Measurements from ENCODE around the gene CCRL2. TPM values are rescaled to one million over a fixed set of nuclear protein-coding genes. Genes with fewer than 3 reads are reported as not detected.

The CCRL2 gene
- total and polyA plus RNA-seq, 11 donors = 0.70 to 8.1 (median 1.7) TPM

DNA sequence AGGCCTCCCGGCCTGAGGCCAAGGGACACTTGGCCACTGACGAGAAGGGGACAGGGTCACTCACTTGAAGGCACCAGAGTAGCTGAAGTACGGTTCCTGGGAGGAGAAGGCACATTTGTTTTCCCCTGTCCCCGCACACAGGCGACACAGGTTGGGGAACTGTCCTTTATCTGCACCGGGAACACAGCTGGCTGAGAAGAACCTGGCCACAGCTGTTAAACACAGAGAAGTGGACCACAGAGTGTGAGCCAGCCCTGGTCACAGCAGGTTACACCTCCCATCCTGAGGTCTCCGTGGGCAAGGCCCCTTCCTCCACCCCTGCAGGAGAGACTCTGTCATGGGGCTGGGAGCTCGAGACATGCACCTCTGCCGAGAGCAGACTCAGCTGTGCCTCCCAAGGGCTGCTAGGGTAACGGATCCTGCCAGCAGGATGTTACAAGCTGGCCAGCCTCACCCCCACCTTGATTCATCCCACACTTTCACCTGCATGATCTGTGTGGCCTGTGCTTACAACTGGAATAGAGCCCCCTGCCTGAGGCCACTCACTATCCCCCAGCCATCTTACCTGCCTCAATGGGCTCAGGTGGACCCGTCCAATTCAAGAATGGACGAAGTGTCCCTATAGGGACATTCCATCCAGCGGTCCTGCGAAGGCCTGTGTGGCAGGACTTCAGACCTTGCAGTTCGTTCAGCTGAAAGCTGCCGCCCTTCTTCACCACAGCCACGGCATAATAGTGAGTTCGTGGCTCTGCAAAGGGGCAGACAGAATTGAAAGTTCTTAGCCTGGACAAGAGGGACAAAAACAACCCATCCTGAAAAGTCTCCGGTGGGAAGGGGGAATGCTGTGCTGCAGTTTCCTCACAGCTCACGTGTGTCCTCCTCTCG lies 48.4 kb downstream of the CCRL2 start:
- intact Hi-C loops (cut with DNase I) = no loop called here
- H3K27ac ChIP-seq = no peak overlapping the region
- WGBS, 4 donors = 88 to 92% (median 89%) methylated on average over 21 of the region's 21 CpGs
- H3K4me3 ChIP-seq = no peak overlapping the region
- TF ChIP-seq, protein P1, sequence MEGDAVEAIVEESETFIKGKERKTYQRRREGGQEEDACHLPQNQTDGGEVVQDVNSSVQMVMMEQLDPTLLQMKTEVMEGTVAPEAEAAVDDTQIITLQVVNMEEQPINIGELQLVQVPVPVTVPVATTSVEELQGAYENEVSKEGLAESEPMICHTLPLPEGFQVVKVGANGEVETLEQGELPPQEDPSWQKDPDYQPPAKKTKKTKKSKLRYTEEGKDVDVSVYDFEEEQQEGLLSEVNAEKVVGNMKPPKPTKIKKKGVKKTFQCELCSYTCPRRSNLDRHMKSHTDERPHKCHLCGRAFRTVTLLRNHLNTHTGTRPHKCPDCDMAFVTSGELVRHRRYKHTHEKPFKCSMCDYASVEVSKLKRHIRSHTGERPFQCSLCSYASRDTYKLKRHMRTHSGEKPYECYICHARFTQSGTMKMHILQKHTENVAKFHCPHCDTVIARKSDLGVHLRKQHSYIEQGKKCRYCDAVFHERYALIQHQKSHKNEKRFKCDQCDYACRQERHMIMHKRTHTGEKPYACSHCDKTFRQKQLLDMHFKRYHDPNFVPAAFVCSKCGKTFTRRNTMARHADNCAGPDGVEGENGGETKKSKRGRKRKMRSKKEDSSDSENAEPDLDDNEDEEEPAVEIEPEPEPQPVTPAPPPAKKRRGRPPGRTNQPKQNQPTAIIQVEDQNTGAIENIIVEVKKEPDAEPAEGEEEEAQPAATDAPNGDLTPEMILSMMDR (IDR thresholded peaks at IDR 0.05) = no peak
- TF ChIP-seq POLR2A (IDR thresholded peaks at IDR 0.05) = no peak
- DNase-seq (no peak), ATAC-seq (no peak)
- H3K4me1 ChIP-seq = peaks cover 0 to 1% (median 0%) of the 10 kb centered on the region in 12 donors
- no peaks in the 10 kb centered on the region for H3K27me3 ChIP-seq
- H3K36me3 ChIP-seq = peaks cover 0 to 5% (median 0%) of the 10 kb centered on the region in 9 donors
- no peaks in the 10 kb centered on the region for H3K9me3 ChIP-seq

GRCh38 chr3:46456118-46456517 lies 49.1 kb downstream of the CCRL2 start:
- Histone ChIP-seq H3K4me3 (no peak overlapping the region), H3K27me3 (no peaks in the 10 kb centered on the region), H3K27ac (no peak overlapping the region), H3K9me3 (peaks cover 0 to 6% (median 0%) of the 10 kb centered on the region in 12 donors), H3K4me1 (no peaks in the 10 kb centered on the region), H3K36me3 (peaks cover 0 to 5% (median 0%) of the 10 kb centered on the region in 9 donors)
- intact Hi-C loops (cut with DNase I) = no loop called here
- ATAC-seq (no peak), DNase-seq (no peak)
- WGBS, 4 donors = 91 to 95% (median 93%) methylated on average over 14 of the region's 14 CpGs
- TF ChIP-seq POLR2A (IDR thresholded peaks at IDR 0.05) = no peak
- TF ChIP-seq, protein P1 (IDR thresholded peaks at IDR 0.05) = no peak

Other genes starting within 250 kb of the CCRL2 start
- 10 to 100 TPM in 2 of 9 donors, 1 to 10 TPM in 7; 1.2 to 52.6 (median 2.4) TPM for gene CCR1, start 198.9 kb upstream of the CCRL2 start, total RNA-seq
- gene CCR1, start 198.9 kb upstream of the CCRL2 start, polyA plus RNA-seq = 1 to 10 TPM in 1 of 2 donors, under 1 TPM in 1; 0.61 to 1.6 TPM
- under 1 TPM in 2 of 9 donors, not detected in 7; 0.20 to 0.27 TPM for gene CCR3, start 164.8 kb upstream of the CCRL2 start, total RNA-seq
- gene CCR3, start 164.8 kb upstream of the CCRL2 start, polyA plus RNA-seq = not detected
- 10 to 100 TPM in 1 of 9 donors, 1 to 10 TPM in 3, under 1 TPM in 5; 0.35 to 10.5 (median 0.94) TPM for gene CCR2, start 53.1 kb upstream of the CCRL2 start, total RNA-seq
- gene CCR2, start 53.1 kb upstream of the CCRL2 start, polyA plus RNA-seq = under 1 TPM; 0.23 to 0.53 TPM
- gene CCR5, start 36.3 kb upstream of the CCRL2 start, total RNA-seq = 10 to 100 TPM in 1 of 9 donors, 1 to 10 TPM in 1, under 1 TPM in 7; 0.13 to 12.7 (median 0.46) TPM
- gene CCR5, start 36.3 kb upstream of the CCRL2 start, polyA plus RNA-seq = under 1 TPM; 0.27 to 0.40 TPM
- gene LTF, start 57.6 kb downstream of the CCRL2 start, total RNA-seq = 10 to 100 TPM in 1 of 9 donors, 1 to 10 TPM in 8; 2.5 to 10.6 (median 3.1) TPM
- gene LTF, start 57.6 kb downstream of the CCRL2 start, polyA plus RNA-seq = 1 to 10 TPM; 1.6 to 3.0 TPM
- gene RTP3, start 90.7 kb downstream of the CCRL2 start, total RNA-seq = not detected
- gene RTP3, start 90.7 kb downstream of the CCRL2 start, polyA plus RNA-seq = not detected
- gene LRRC2, start 159.0 kb downstream of the CCRL2 start, total RNA-seq = 100 to 1,000 TPM in 4 of 9 donors, 10 to 100 TPM in 5; 74.4 to 147 (median 97.3) TPM
- 10 to 100 TPM; 20.7 to 54.6 TPM for gene LRRC2, start 159.0 kb downstream of the CCRL2 start, polyA plus RNA-seq
- gene FAM240A, start 205.3 kb downstream of the CCRL2 start, total RNA-seq = not detected
- not detected for gene FAM240A, start 205.3 kb downstream of the CCRL2 start, polyA plus RNA-seq

All from heart left ventricle (tissue), 16 donors.